HAP-1 (cell line): ENCODE measurements around the gene DNAH17.
"Not testable (repeated sequence)": the region's sequence is repeated elsewhere in the genome, so short reads cannot be mapped to it uniquely, and the experiment has no call there.

Source experiments
- DNase-seq, 2 experiments: peaks; one replicate each; pipeline ENCODE4 v3.0.0-alpha.2; 2016 to 2020; ENCODE audit warnings: low spot score in 2 of 2
- H3K27me3 ChIP-seq: fragments of 250-450 bp; sonication (Bioruptor Pico); 2 replicates; pipeline ENCODE4 v1.5.1; 2020; ENCODE audit warnings: low read depth, mild to moderate bottlenecking, moderate library complexity
- H3K36me3 ChIP-seq: fragments of 250-450 bp; sonication (Bioruptor Pico); replicated peaks from 2 replicates; pipeline ENCODE4 v1.5.1; 2020; ENCODE audit warnings: mild to moderate bottlenecking
- H3K4me1 ChIP-seq: fragments of 250-450 bp; sonication (Bioruptor Pico); 2 replicates; pipeline ENCODE4 v1.5.1; 2020; ENCODE audit warnings: mild to moderate bottlenecking
- H3K4me3 ChIP-seq: fragments of 250-450 bp; sonication (Bioruptor Pico); 2 replicates; pipeline ENCODE4 v1.5.1; 2020; ENCODE audit warnings: mild to moderate bottlenecking, moderate library complexity
- H3K9me3 ChIP-seq: fragments of 250-450 bp; sonication (Bioruptor Pico); 2 replicates; pipeline ENCODE4 v1.5.1; 2020; ENCODE audit warnings: mild to moderate bottlenecking, moderate library complexity
- in situ Hi-C: fragments of 300-500 bp; cut with MboI; formaldehyde crosslinking; loops from 3 replicates; pipeline ENCODE4 v1.14.3; 2020; ENCODE audit warnings: low sequenced_read_pairs, inconsistent platforms, mixed read lengths

The DNAH17 gene

DNA sequence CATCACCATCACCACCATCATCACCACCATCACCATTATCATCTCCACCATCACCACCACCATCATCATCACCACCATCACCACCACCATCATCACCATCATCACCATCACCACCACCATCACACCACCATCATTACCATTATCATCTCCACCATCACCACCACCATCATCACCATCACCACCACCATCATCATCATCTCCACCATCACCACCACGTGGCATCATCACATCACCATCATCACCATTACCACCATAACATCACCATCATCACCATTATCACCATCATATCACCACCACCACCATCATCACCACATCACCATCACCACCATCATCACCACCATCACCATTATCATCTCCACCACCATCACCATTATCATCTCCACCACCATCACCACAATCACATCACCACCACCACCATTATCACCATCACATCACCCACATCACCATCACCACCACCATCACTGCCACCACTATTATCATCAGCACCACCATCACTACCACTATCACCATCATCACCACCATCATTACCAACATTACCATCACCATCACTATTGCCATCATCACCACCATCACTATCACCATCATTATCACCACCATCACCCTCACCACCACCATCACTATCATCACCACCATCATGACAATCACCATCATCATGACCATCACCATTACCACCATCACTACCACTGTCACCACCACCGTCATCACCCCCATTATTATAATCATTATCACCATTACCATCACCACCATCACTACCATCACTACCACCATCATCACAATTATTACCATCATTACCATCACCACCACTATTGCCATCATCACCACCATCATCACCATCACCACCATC, 99.1 kb downstream of the DNAH17 start:
- H3K4me3 ChIP-seq: no peak overlapping the region
- DNase-seq: no peak
- in situ Hi-C loops: no loop called here
- H3K9me3 ChIP-seq: no peaks in the 10 kb centered on the region
- peaks cover 4% of the 10 kb centered on the region; the same call in 1 of the 2 replicates for H3K27me3 ChIP-seq
- H3K4me1 ChIP-seq: no peaks in the 10 kb centered on the region
- H3K36me3 ChIP-seq: no peaks in the 10 kb centered on the region

GRCh38 chr17:78476973-78477372, 100.2 kb downstream of the DNAH17 start:
- no peaks in the 10 kb centered on the region for H3K36me3 ChIP-seq
- in situ Hi-C loops: no loop called here
- no peaks in the 10 kb centered on the region for H3K4me1 ChIP-seq
- no peaks in the 10 kb centered on the region for H3K9me3 ChIP-seq
- no peak overlapping the region for H3K4me3 ChIP-seq
- peaks cover 4% of the 10 kb centered on the region; the same call in 1 of the 2 replicates for H3K27me3 ChIP-seq
- no peak for DNase-seq

DNA sequence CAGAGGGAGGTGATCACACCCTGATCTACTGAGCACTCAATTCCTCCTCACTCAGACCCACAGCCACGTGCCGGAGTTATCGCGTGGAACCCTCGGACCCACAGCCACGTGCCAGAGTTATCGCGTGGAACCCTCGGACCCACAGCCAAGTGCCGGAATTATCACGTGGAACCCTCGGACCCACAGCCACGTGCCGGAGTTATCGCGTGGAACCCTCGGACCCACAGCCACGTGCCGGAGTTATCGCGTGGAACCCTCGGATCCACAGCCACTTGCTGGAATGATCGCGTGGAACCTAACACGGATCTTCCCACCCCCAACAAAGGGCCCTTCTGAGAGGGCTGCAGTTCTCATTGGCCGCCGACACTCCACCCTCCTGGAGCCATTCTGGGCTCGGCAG, 101.0 kb downstream of the DNAH17 start:
- Histone ChIP-seq H3K4me1 (no peaks in the 10 kb centered on the region), H3K27me3 (peaks cover 4% of the 10 kb centered on the region; the same call in 1 of the 2 replicates), H3K4me3 (no peak overlapping the region), H3K36me3 (no peaks in the 10 kb centered on the region), H3K9me3 (no peaks in the 10 kb centered on the region)
- in situ Hi-C loops: no loop called here
- no peak for DNase-seq

- in situ Hi-C loops: no loop called here
These were observed 102.0 kb downstream of the DNAH17 start for GRCh38 chr17:78475211-78475610.

DNA sequence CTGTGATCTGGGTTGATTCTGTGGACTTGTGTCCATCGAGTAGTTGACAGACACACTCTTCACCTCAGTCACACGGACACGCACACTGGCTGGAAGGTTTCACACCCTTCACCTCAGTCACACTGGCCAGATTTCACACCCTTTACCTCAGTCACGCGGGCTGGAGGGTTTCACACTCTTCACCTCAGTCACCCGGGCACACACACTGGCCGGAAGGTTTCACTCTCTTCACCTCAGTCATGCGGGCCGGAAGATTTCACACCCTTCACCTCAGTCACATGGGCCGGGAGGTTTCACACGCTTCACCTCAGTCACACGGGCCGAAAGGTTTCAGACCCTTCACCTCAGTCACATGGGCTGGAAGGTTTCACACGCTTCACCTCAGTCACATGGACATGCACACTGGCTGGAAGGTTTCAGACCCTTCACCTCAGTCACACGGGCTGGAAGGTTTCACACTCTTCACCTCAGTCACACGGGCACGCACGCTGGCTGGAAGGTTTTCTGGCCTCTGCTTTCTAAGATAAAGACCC, 102.5 kb downstream of the DNAH17 start:
- Histone ChIP-seq H3K4me1 (no peaks in the 10 kb centered on the region), H3K27me3 (peaks cover 4% of the 10 kb centered on the region; the same call in 1 of the 2 replicates), H3K9me3 (no peaks in the 10 kb centered on the region), H3K4me3 (no peak overlapping the region), H3K36me3 (no peaks in the 10 kb centered on the region)
- in situ Hi-C loops: no loop called here
- no peak for DNase-seq

More at GRCh38 chr17:78475211-78475610, 102.0 kb downstream of the DNAH17 start:
- DNase-seq: no peak
- Histone ChIP-seq H3K4me3 (no peak overlapping the region), H3K9me3 (no peaks in the 10 kb centered on the region), H3K4me1 (no peaks in the 10 kb centered on the region), H3K27me3 (peaks cover 4% of the 10 kb centered on the region; the same call in 1 of the 2 replicates), H3K36me3 (no peaks in the 10 kb centered on the region)

DNA sequence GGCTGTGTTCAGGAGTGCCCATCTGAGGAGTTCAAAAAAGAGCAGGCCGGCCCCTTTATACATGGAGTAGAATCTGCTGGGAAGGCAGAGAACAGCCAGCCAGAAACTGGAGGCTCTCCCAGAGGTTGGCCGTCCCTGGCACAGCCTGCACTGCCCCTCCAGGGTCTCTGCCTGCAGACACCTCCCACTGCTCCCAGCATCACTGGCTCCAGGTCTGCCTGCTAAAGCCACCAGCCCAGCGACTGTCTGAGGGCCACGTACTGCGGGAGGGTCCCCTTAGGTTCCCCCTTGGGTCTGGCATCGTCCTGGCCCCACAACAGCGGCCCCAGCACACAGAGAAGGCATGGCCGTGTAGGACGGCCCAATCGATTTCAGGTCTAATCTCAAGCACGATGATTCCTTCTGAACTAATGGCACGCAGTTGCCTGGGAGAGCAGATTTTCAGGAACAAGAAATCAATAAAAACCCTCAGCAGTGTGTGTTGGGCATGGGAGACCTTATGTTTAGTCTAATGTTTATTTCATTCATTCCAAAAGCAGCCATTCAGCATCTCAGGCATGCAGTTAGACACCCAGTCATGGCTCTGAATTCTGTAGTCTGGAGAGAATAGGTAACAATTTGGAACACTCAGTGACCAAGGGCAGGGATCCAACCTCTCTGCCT, 103.1 kb downstream of the DNAH17 start:
- H3K4me1 ChIP-seq: no peaks in the 10 kb centered on the region
- H3K36me3 ChIP-seq: no peaks in the 10 kb centered on the region
- no peak overlapping the region for H3K4me3 ChIP-seq
- in situ Hi-C loops: no loop called here
- DNase-seq: no peak
- H3K9me3 ChIP-seq: no peaks in the 10 kb centered on the region
- peaks cover 4% of the 10 kb centered on the region; the same call in 1 of the 2 replicates for H3K27me3 ChIP-seq

GRCh38 chr17:78472035-78472905, 104.9 kb downstream of the DNAH17 start:
- Histone ChIP-seq H3K4me1 (no peaks in the 10 kb centered on the region), H3K27me3 (peaks cover 4% of the 10 kb centered on the region; the same call in 1 of the 2 replicates), H3K4me3 (no peak overlapping the region), H3K9me3 (no peaks in the 10 kb centered on the region), H3K36me3 (no peaks in the 10 kb centered on the region)
- DNase-seq: no peak
- in situ Hi-C loops: no loop called here

DNA sequence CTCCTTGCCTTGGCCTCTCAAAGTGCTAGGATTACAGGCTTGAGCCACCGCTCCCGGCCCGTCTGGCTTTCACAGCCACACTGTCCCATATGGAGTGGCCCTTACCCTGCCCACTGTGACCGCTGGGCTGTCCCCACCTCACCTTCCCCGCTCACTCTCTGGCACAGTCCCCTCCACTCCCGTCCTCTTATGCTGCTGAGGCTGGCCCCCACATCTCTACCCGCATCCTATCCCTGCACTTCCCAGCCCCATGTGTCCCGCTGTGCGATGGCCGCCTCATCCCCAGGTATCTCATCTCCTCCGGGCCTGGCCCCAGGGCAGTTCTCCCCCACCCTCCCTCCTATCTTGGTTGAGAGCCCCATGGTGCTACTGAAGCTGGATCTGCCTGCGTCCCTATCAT, 105.6 kb downstream of the DNAH17 start:
- H3K9me3 ChIP-seq: no peaks in the 10 kb centered on the region
- no peak overlapping the region for H3K4me3 ChIP-seq
- H3K4me1 ChIP-seq: no peaks in the 10 kb centered on the region
- DNase-seq: no peak
- peaks cover 4% of the 10 kb centered on the region; the same call in 1 of the 2 replicates for H3K27me3 ChIP-seq
- H3K36me3 ChIP-seq: no peaks in the 10 kb centered on the region
- in situ Hi-C loops: no loop called here

DNA sequence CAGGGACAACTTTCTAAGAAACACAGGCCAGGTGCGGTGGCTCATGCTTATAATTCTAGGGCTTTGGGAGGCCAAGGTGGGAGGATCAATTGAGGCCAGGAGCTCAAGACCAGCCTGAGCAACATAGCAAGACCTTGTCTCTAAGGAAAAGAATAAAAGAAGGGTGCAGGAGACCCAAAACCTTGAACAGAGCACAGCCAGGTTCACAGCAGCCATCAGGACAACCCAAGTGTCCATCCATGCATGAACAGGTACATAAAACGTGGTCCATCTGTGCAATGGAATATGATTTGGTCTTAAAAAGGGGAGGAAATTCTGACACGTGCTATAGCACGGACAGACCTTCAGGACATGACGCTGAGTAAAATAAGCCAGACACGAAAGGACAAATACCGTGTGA, 107.8 kb downstream of the DNAH17 start:
- H3K4me3 ChIP-seq: no peak overlapping the region
- DNase-seq: no peak
- peaks cover 4% of the 10 kb centered on the region; the same call in 1 of the 2 replicates for H3K27me3 ChIP-seq
- H3K4me1 ChIP-seq: no peaks in the 10 kb centered on the region
- no peaks in the 10 kb centered on the region for H3K36me3 ChIP-seq
- H3K9me3 ChIP-seq: no peaks in the 10 kb centered on the region
- in situ Hi-C loops: no loop called here

DNA sequence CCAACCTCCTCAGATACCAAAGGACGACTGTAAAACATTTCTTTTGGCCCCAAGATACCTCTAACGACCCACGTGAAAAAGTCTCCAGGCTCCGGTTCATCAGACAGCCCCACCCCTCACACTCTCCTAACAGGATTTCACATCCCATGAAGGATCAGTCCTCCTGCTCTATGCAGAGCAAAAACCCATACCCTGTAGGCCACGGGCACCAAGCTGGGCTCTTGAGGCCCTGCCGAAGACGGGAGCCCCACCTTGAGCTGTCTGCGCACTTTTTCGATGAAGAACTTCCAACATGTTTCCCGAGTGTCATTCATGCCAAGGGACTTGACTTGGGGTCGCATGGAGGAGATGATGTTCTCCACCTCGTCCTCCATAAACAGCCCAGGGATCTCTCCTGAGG, 108.8 kb downstream of the DNAH17 start:
- Histone ChIP-seq H3K27me3 (no peaks in the 10 kb centered on the region), H3K9me3 (no peaks in the 10 kb centered on the region), H3K36me3 (no peaks in the 10 kb centered on the region), H3K4me1 (no peaks in the 10 kb centered on the region), H3K4me3 (no peak overlapping the region)
- DNase-seq: no peak
- in situ Hi-C loops: no loop called here

- Histone ChIP-seq H3K27me3 (no peaks in the 10 kb centered on the region), H3K4me3 (no peak overlapping the region), H3K36me3 (no peaks in the 10 kb centered on the region), H3K4me1 (no peaks in the 10 kb centered on the region), H3K9me3 (no peaks in the 10 kb centered on the region)
- in situ Hi-C loops: no loop called here
- DNase-seq: no peak
These were observed 110.1 kb downstream of the DNAH17 start for GRCh38 chr17:78466786-78467715.

DNA sequence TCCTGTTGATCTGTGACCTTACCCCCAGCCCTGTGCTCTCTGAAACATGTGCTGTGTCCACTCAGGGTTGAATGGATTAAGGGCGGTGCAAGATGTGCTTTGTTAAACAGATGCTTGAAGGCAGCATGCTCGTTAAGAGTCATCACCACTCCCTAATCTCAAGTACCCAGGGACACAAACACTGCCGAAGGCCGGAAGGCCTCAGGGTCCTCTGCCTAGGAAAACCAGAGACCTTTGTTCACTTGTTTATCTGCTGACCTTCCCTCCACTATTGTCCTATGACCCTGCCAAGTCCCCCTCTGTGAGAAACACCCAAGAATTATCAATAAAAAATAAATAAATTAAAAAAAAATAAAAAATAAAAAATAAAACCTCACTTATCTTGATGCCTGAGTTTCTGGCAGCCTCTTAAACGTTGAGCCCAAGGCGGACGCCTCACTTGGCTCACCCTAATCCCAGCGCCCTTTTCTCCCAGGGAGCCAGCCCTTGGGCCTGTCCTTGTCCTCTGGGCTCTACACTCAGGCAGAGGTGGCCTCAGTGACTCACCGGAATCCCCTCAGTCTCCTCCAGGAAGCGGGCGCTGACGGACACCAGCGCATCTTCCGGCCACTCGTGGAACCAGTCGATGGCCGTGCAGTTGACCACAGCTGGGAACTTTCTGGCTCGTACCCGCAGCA, 110.9 kb downstream of the DNAH17 start:
- DNase-seq, H3K4me3 ChIP-seq, H3K4me1 ChIP-seq, H3K36me3 ChIP-seq, H3K9me3 ChIP-seq, H3K27me3 ChIP-seq, in situ Hi-C loops: not testable (repeated sequence)
